ENCODE data around the gene PTGES3.
A peak's percentile ranks its signal among the peaks of the same experiment; 100 is the strongest.
"Not testable (repeated sequence)": the region's sequence is repeated elsewhere in the genome, so short reads cannot be mapped to it uniquely, and the experiment has no call there.

Gene PTGES3

GRCh38 chr12:56688129-56688845, at the start of gene PTGES3:
PTGES3 (minus strand) TSS chr12:56688284; CDS start chr12:56687999, 285 bp downstream.
- DNase-seq, result peak; percentile 98

- DNase-seq, result no peak
Measured at GRCh38 chr12:56728139-56728861, 40.2 kb upstream of the PTGES3 start.

GRCh38 chr12:56726196-56726675, 38.2 kb upstream of the PTGES3 start:
- not testable (repeated sequence) for DNase-seq

- DNase-seq, result no peak
Measured at GRCh38 chr12:56725723-56726102, 37.6 kb upstream of the PTGES3 start.

GRCh38 chr12:56724972-56725722, 37.1 kb upstream of the PTGES3 start, which contains the start of gene NACA:
NACA (minus strand) TSS chr12:56725299; CDS start chr12:56724521, 778 bp downstream.
- peak; percentile 89 for DNase-seq

GRCh38 chr12:56724701-56724971, 36.6 kb upstream of the PTGES3 start:
- no peak for DNase-seq

GRCh38 chr12:56723889-56724700, 36.0 kb upstream of the PTGES3 start:
- DNase-seq, result no peak

- no peak for DNase-seq
Measured at GRCh38 chr12:56723352-56723751, 35.3 kb upstream of the PTGES3 start.

GRCh38 chr12:56722832-56723231, 34.7 kb upstream of the PTGES3 start:
- no peak for DNase-seq

GRCh38 chr12:56721721-56722120, 33.6 kb upstream of the PTGES3 start:
- DNase-seq, result no peak

- no peak for DNase-seq
Measured at GRCh38 chr12:56721216-56721615, 33.1 kb upstream of the PTGES3 start.

GRCh38 chr12:56720731-56721151, 32.7 kb upstream of the PTGES3 start:
- no peak for DNase-seq

- no peak for DNase-seq
Measured at GRCh38 chr12:56719056-56719455, 31.0 kb upstream of the PTGES3 start.

- no peak for DNase-seq
Measured at GRCh38 chr12:56718636-56719035, 30.6 kb upstream of the PTGES3 start.

- no peak for DNase-seq
Measured at GRCh38 chr12:56718149-56718548, 30.1 kb upstream of the PTGES3 start.

- DNase-seq, result no peak
Measured at GRCh38 chr12:56716933-56717880, 29.1 kb upstream of the PTGES3 start.

- DNase-seq, result no peak
Measured at GRCh38 chr12:56716458-56716857, 28.4 kb upstream of the PTGES3 start.

GRCh38 chr12:56715798-56716197, 27.7 kb upstream of the PTGES3 start:
- DNase-seq, result no peak

GRCh38 chr12:56714431-56714929, 26.4 kb upstream of the PTGES3 start:
- DNase-seq, result no peak

- no peak for DNase-seq
Measured at GRCh38 chr12:56713345-56713744, 25.3 kb upstream of the PTGES3 start.

GRCh38 chr12:56709759-56710376, 21.8 kb upstream of the PTGES3 start:
- no peak for DNase-seq

Measured in NCI-H1048 (cell line).